ENCODE data around the gene LRRC51.

DNA sequence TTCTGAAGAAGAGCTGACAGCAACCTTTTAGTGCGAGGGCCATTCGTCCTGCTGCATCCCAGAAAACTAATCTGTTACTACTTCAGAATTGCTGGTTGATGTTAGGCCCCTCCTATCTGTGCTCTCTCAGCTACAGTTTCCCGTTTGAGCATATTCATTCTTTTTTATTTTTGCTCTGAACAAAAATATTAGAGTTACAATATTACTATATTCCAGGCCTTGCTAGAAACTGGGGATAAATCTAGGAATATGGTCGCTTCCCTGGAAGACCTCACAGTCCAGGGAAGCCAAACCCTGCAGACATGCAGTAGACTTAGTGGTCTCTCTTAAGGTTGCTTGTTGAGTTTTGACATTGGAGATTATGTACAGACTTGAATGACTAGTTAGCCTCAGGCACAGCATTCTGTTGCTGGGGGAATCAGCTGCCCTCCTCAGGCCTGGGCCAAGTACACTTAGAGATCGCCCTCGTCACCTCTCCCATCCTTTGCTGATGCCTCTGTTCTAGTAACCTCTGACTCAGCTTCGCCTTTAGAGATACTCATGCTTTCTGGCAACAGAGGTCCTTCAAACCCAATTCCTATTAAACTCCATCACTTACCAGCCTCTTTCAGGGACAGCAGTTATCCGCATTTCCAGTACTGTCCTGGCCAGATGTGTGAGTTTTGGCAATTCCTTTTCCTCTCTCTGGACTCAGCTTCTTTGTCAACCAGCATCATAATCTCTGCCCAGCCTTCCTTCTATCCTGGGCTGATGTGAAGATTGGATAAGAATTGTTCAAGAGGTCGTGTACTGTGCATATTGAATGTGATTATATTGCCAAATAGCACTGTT lies 32.5 kb downstream of the LRRC51 start:
- TF ChIP-seq JUND (IDR thresholded peaks at IDR 0.05; ENCODE audit: low read length) (no peak), KDM5A (IDR thresholded peaks at IDR 0.05; ENCODE audit: low read length) (no peak), SP1 (IDR thresholded peaks at IDR 0.05; ENCODE audit: low read depth, low read length) (no peak), SUZ12 (IDR thresholded peaks at IDR 0.05; ENCODE audit: low read length) (no peak), EZH2 (IDR thresholded peaks at IDR 0.05; ENCODE audit: low read depth, low read length, severe bottlenecking) (no peak), GABPA (IDR thresholded peaks at IDR 0.05; ENCODE audit: borderline replicate concordance, insufficient read depth, low read length) (no peak), POLR2A (IDR thresholded peaks at IDR 0.05; ENCODE audit: control extremely low read depth in 1 of 2, low read depth in 2 of 2, low read length in 2 of 2) (no peak), YY1 (IDR thresholded peaks at IDR 0.05; ENCODE audit: low read depth, low read length) (no peak), BRCA1 (IDR thresholded peaks at IDR 0.05; ENCODE audit: low read depth, low read length) (no peak), CEBPB (IDR thresholded peaks at IDR 0.05; ENCODE audit: low read depth, low read length) (no peak), KDM1A (IDR thresholded peaks at IDR 0.05; ENCODE audit: borderline replicate concordance, low read length) (no peak)
- TF ChIP-seq, protein P1, sequence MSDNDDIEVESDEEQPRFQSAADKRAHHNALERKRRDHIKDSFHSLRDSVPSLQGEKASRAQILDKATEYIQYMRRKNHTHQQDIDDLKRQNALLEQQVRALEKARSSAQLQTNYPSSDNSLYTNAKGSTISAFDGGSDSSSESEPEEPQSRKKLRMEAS (IDR thresholded peaks at IDR 0.05), result no peak
- TF ChIP-seq, protein P2, sequence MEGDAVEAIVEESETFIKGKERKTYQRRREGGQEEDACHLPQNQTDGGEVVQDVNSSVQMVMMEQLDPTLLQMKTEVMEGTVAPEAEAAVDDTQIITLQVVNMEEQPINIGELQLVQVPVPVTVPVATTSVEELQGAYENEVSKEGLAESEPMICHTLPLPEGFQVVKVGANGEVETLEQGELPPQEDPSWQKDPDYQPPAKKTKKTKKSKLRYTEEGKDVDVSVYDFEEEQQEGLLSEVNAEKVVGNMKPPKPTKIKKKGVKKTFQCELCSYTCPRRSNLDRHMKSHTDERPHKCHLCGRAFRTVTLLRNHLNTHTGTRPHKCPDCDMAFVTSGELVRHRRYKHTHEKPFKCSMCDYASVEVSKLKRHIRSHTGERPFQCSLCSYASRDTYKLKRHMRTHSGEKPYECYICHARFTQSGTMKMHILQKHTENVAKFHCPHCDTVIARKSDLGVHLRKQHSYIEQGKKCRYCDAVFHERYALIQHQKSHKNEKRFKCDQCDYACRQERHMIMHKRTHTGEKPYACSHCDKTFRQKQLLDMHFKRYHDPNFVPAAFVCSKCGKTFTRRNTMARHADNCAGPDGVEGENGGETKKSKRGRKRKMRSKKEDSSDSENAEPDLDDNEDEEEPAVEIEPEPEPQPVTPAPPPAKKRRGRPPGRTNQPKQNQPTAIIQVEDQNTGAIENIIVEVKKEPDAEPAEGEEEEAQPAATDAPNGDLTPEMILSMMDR (IDR thresholded peaks at IDR 0.05; ENCODE audit: control extremely low read depth in 1 of 3, insufficient read depth in 1 of 3, low read depth in 1 of 3, low read length in 3 of 3), result no peak
- TF ChIP-seq, protein P3, sequence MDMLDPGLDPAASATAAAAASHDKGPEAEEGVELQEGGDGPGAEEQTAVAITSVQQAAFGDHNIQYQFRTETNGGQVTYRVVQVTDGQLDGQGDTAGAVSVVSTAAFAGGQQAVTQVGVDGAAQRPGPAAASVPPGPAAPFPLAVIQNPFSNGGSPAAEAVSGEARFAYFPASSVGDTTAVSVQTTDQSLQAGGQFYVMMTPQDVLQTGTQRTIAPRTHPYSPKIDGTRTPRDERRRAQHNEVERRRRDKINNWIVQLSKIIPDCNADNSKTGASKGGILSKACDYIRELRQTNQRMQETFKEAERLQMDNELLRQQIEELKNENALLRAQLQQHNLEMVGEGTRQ (IDR thresholded peaks at IDR 0.05; ENCODE audit: low read length), result no peak
